H1 (cell line): ENCODE results near the gene MORN4. TPM values are rescaled to one million over a fixed set of nuclear protein-coding genes. Genes with fewer than 3 reads are reported as not detected.

Experiments
- CTCF ChIA-PET: fragments of 300-600 bp; sonication (Branson Sonifier 250); formaldehyde crosslinking; loops from one replicate; lab custom pipeline; 2021; ENCODE audit not compliant: partially characterized antibody; lab: Charles Lee
- POLR2A ChIA-PET: fragments of 300-600 bp; sonication (Branson Sonifier 250); formaldehyde crosslinking; loops from one replicate; lab custom pipeline; 2021; ENCODE audit warnings: inconsistent platforms; ENCODE audit not compliant: partially characterized antibody; lab: Charles Lee
- DNase-seq, 2 experiments: peaks; one replicate each; pipeline versions ENCODE4 v3.0.0 to v3.0.0-alpha.2; 2010 to 2022; ENCODE audit warnings: low spot score in 2 of 2, low read depth in 1 of 2, mixed read lengths in 1 of 2
- FAIRE-seq: peaks from 2 replicates; lab custom pipeline; 2011; peaks lifted over from hg19 to GRCh38; lab: Jason Lieb, UNC
- H2AFZ ChIP-seq: 2 replicates; pipeline ENCODE4 v1.8.1; 2012; ENCODE audit warnings: low read length, inconsistent platforms
- H2AK5ac ChIP-seq: 2 replicates; pipeline ENCODE4 v1.6.1; 2013; ENCODE audit warnings: low read depth, low read length
- H2BK120ac ChIP-seq: replicated peaks from 2 replicates; pipeline ENCODE3; 2013; ENCODE audit warnings: low read depth, low read length, inconsistent platforms
- H2BK12ac ChIP-seq: 2 replicates; pipeline ENCODE4 v1.6.1; 2013; ENCODE audit warnings: low read depth, low read length
- H2BK15ac ChIP-seq: 2 replicates; pipeline ENCODE4 v1.6.1; 2013; ENCODE audit warnings: low read length
- H2BK20ac ChIP-seq: 2 replicates; pipeline ENCODE4 v1.6.1; 2013; ENCODE audit warnings: low read length
- H2BK5ac ChIP-seq: 2 replicates; pipeline ENCODE4 v1.6.1; 2013; ENCODE audit warnings: low read depth, low read length
- H3K14ac ChIP-seq: 2 replicates; pipeline ENCODE4 v1.6.1; 2013; ENCODE audit warnings: inconsistent platforms; ENCODE audit not compliant: insufficient read length
- H3K18ac ChIP-seq: 2 replicates; pipeline ENCODE4 v1.6.1; 2013; ENCODE audit warnings: low read length; ENCODE audit errors: extremely low read depth
- H3K23ac ChIP-seq: 2 replicates; pipeline ENCODE4 v1.6.1; 2013; ENCODE audit warnings: inconsistent platforms; ENCODE audit not compliant: insufficient read length
- H3K23me2 ChIP-seq: 2 replicates; pipeline ENCODE4 v1.6.1; 2013; ENCODE audit warnings: low read depth, low read length
- H3K27ac ChIP-seq: 2 replicates; pipeline ENCODE4 v1.6.1; 2011; ENCODE audit warnings: low read depth, low read length, inconsistent platforms
- H3K27me3 ChIP-seq, 4 experiments: replicated peaks in 1 of 4; 1 replicate in 1 of 4; 2 replicates in 3 of 4; pipeline versions ENCODE4 v1.6.1 to v1.8.1; 2011 to 2013; ENCODE audit warnings: low read length in 3 of 4, mild to moderate bottlenecking in 3 of 4, inconsistent platforms in 2 of 4, mixed read lengths in 2 of 4, moderate library complexity in 1 of 4; ENCODE audit not compliant: control insufficient read depth in 3 of 4, insufficient read depth in 3 of 4; ENCODE audit errors: extremely low read depth in 1 of 4
- H3K36me3 ChIP-seq, 4 experiments: 2 replicates each; pipeline versions ENCODE4 v1.6.1 to v1.8.1; 2011 to 2013; ENCODE audit warnings: mild to moderate bottlenecking in 4 of 4, low read length in 3 of 4, moderate library complexity in 2 of 4, control low read depth in 1 of 4, inconsistent platforms in 1 of 4; ENCODE audit not compliant: insufficient read depth in 4 of 4, control insufficient read depth in 2 of 4
- H3K4ac ChIP-seq: replicated peaks from 2 replicates; pipeline ENCODE3; 2013; ENCODE audit warnings: low read length, low read depth, mixed read lengths, inconsistent platforms; ENCODE audit not compliant: insufficient read length
- H3K4me1 ChIP-seq, 4 experiments: replicated peaks in 1 of 4; 1 replicate in 1 of 4; 2 replicates in 3 of 4; pipeline versions ENCODE4 v1.6.1 to v1.8.1; 2011 to 2013; ENCODE audit warnings: low read length in 3 of 4, inconsistent platforms in 2 of 4, mixed read lengths in 1 of 4; ENCODE audit not compliant: insufficient read depth in 4 of 4, control insufficient read depth in 3 of 4
- H3K4me2 ChIP-seq, 2 experiments: 2 replicates each; pipeline versions ENCODE4 v1.6.1 to v1.8.1; 2011 to 2013; ENCODE audit warnings: low read depth in 2 of 2, low read length in 2 of 2, control low read depth in 1 of 2, inconsistent platforms in 1 of 2, mild to moderate bottlenecking in 1 of 2; ENCODE audit not compliant: insufficient read depth in 1 of 2
- H3K4me3 ChIP-seq, 4 experiments: fragments of 200-600, 300-600 bp in 1 of 4; sonication (generic), shearing (Covaris generic), sonication (Bioruptor Twin) in 1 of 4; 2 replicates each; pipeline versions ENCODE4 v1.5.1 to v1.8.1; 2011 to 2016; ENCODE audit warnings: low read length in 4 of 4, low read depth in 3 of 4, control low read depth in 2 of 4, inconsistent platforms in 2 of 4, mild to moderate bottlenecking in 2 of 4, mixed read lengths in 1 of 4, moderate library complexity in 1 of 4; ENCODE audit not compliant: insufficient read depth in 2 of 4; ENCODE audit errors: extremely low read depth in 1 of 4
- H3K56ac ChIP-seq: replicated peaks from 2 replicates; pipeline ENCODE3; 2013; ENCODE audit warnings: low read depth, mild to moderate bottlenecking, mixed read lengths, low read length, inconsistent platforms; ENCODE audit not compliant: insufficient read length
- H3K79me1 ChIP-seq: 2 replicates; pipeline ENCODE4 v1.6.1; 2013; ENCODE audit warnings: low read depth, low read length, control low read depth
- H3K79me2 ChIP-seq, 2 experiments: 2 replicates each; pipeline versions ENCODE4 v1.6.1 to v1.8.1; 2012 to 2013; ENCODE audit warnings: low read length in 2 of 2, mild to moderate bottlenecking in 2 of 2, inconsistent platforms in 1 of 2; ENCODE audit not compliant: insufficient read depth in 2 of 2, control insufficient read depth in 1 of 2
- H3K9ac ChIP-seq, 4 experiments: replicated peaks in 1 of 4; 1 replicate in 1 of 4; 2 replicates in 3 of 4; pipeline versions ENCODE4 v1.6.1 to v1.8.1; 2011 to 2013; ENCODE audit warnings: low read depth in 3 of 4, low read length in 3 of 4, control low read depth in 2 of 4, mild to moderate bottlenecking in 2 of 4, moderate library complexity in 2 of 4, inconsistent platforms in 1 of 4; ENCODE audit errors: extremely low read depth in 1 of 4
- H3K9me3 ChIP-seq, 2 experiments: 2 replicates each; pipeline versions ENCODE4 v1.6.1 to v1.8.1; 2012 to 2013; ENCODE audit warnings: mild to moderate bottlenecking in 2 of 2, moderate library complexity in 2 of 2, control low read depth in 1 of 2, inconsistent platforms in 1 of 2, low read depth in 1 of 2, low read length in 1 of 2, mixed read lengths in 1 of 2; ENCODE audit not compliant: insufficient read depth in 2 of 2
- H4K20me1 ChIP-seq, 2 experiments: replicated peaks in 1 of 2; 2 replicates each; pipeline versions ENCODE3 to v1.8.1; 2011 to 2013; ENCODE audit warnings: inconsistent platforms in 2 of 2, low read length in 2 of 2, mild to moderate bottlenecking in 1 of 2; ENCODE audit not compliant: insufficient read depth in 2 of 2, control insufficient read depth in 1 of 2
- H4K5ac ChIP-seq: 2 replicates; pipeline ENCODE4 v1.6.1; 2013; ENCODE audit warnings: low read length, low read depth, mixed read lengths, inconsistent platforms; ENCODE audit not compliant: insufficient read length
- H4K8ac ChIP-seq: 2 replicates; pipeline ENCODE4 v1.8.0; 2013; ENCODE audit warnings: mild to moderate bottlenecking, moderate library complexity, low read length, inconsistent platforms; ENCODE audit not compliant: insufficient read depth; ENCODE audit errors: extremely low read depth
- H4K91ac ChIP-seq: replicated peaks from 2 replicates; pipeline ENCODE3; 2013; ENCODE audit warnings: low read length, mixed read lengths, inconsistent platforms; ENCODE audit not compliant: insufficient read length
- WGBS, 2 experiments: shearing (Covaris generic) in 1 of 2; methylation state at CpG; one replicate each; pipeline versions ENCODE4 v1.1.6 to v1.1.7; 2013 to 2015; ENCODE audit warnings: low lambda C conversion rate in 2 of 2, mixed read lengths in 2 of 2, inconsistent platforms in 1 of 2, low coverage in 1 of 2, missing lambda C conversion rate in 1 of 2; ENCODE audit not compliant: insufficient replicate concordance in 2 of 2, insufficient coverage in 1 of 2, insufficient read length in 1 of 2; ENCODE audit errors: extremely low coverage in 1 of 2, missing lambda C conversion rate in 1 of 2; 5-methylcytosine and 5-hydroxymethylcytosine counted together
- polyA plus RNA-seq, 7 experiments: library from polyadenylated mRNA; depleted of rRNA in 3 of 7; stranded (reverse) in 5 of 7; unstranded in 2 of 7; fragments of >200 nt in 5 of 7; fragments of 200-250 nt in 2 of 7; gene quantifications; 1 replicate in 5 of 7; 2 replicates in 1 of 7; 4 replicates in 1 of 7; pipeline versions ENCODE4 v1.2.1 to v1.2.3, GENCODE V29; 2011 to 2013; ENCODE audit warnings: missing spikeins in 2 of 7, mixed read lengths in 2 of 7
- total RNA-seq: library from RNA; stranded (reverse); fragmentation: NEBNext Ultra II Directional; extraction: Animal tissue kit (Norgen Biotek cat#: 25700); gene quantifications from 2 replicates; pipeline ENCODE4 v1.2.1, GENCODE V29; 2021

The MORN4 gene
- total and polyA plus RNA-seq, 2 of the 8 experiments (the other 6 are each of a cell fraction or from before 2014, with no cell fraction given), result 13.6 to 22.0 TPM

DNA sequence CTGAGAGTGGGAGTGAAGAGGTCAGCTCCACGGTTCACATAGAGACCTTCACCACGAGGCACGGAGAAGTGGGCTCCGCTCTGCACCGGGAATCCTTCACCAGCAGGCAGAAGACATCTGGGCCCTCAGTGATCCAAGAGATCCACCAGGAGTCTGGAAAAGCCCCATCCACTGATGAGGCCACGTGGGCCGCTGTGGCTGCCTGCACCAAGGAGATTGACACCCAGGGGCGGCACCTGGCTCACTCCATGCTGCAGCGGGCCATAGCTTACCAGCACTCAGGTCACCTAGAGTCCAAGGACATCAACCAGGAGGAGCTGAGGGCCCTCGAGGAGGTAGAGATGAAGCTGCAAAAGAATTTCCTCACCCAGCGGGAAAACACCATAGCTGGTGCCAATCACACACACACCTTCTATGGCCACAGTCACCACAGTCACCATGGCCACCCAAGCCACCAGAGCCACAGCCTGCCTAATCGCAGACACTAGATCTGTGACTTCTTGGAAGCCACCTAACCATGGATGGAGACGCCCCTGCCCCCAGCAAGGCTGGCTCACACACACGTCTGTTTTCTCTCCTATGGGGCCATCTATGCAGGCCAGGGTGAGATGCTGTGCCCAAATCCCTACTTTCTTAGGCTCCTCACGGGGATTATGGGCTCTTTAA lies 43.1 kb downstream of the MORN4 start:
- no peak overlapping the region for H3K4me2 ChIP-seq
- peaks cover 1% of the 10 kb centered on the region; the same call in 1 of the 2 replicates for H3K23me2 ChIP-seq
- H3K23ac ChIP-seq, result no peak overlapping the region
- H2AFZ ChIP-seq, result no peak overlapping the region
- no peak overlapping the region for H2AK5ac ChIP-seq
- no peak overlapping the region for H3K4me3 ChIP-seq
- CTCF ChIA-PET, result interaction anchor here (1.2 to 3.4 kb wide), 10 partner anchors 8 to 129 kb away, joined by 3 to 20 read pairs (median 6); partner anchors contain the start of gene ANKRD2
- no peak overlapping the region for H3K56ac ChIP-seq
- H3K4ac ChIP-seq, result no peak overlapping the region
- H3K14ac ChIP-seq, result no peak overlapping the region
- no peak overlapping the region for H4K8ac ChIP-seq
- H3K9me3 ChIP-seq, result no peaks in the 10 kb centered on the region
- no peak overlapping the region for H3K27ac ChIP-seq
- POLR2A ChIA-PET, result no interaction called here
- no peak overlapping the region for H3K18ac ChIP-seq
- H2BK5ac ChIP-seq, result no peak overlapping the region
- H4K5ac ChIP-seq, result no peak overlapping the region
- H2BK120ac ChIP-seq, result no peak overlapping the region
- no peak for DNase-seq
- no peak overlapping the region for H2BK20ac ChIP-seq
- H4K91ac ChIP-seq, result no peak overlapping the region
- H3K9ac ChIP-seq, result no peak overlapping the region
- H4K20me1 ChIP-seq, result no peaks in the 10 kb centered on the region
- no peak for FAIRE-seq
- H2BK15ac ChIP-seq, result no peak overlapping the region
- H3K79me1 ChIP-seq, result no peaks in the 10 kb centered on the region
- no peaks in the 10 kb centered on the region for H3K4me1 ChIP-seq
- H3K36me3 ChIP-seq, result no peaks in the 10 kb centered on the region
- no peaks in the 10 kb centered on the region for H3K79me2 ChIP-seq
- no peaks in the 10 kb centered on the region for H3K27me3 ChIP-seq
- H2BK12ac ChIP-seq, result no peak overlapping the region
- WGBS, 2 experiments, result 89% methylated on average over 15 of the region's 15 CpGs; no CpG with 5 or more reads in 1 of the 2 experiments
